Stimulated activated CD4-positive, alpha-beta T cell treated with anti-CD3 and anti-CD28 coated beads, TNF-alpha, amount 100 ng/mL, for 48 hours (primary cell): ENCODE measurements around the gene RNASEH1.
"Not testable (repeated sequence)": the region's sequence is repeated elsewhere in the genome, so short reads cannot be mapped to it uniquely, and the experiment has no call there.

Source experiments
- DNase-seq, 3 donors: peaks; one replicate each; pipeline ENCODE4 v3.0.0-alpha.2; 2020; ENCODE audit warnings: low read depth in 3 of 3

The RNASEH1 gene

GRCh38 chr2:3519255-3520205, 38.6 kb downstream of the RNASEH1 start, which contains the start of gene ADI1:
TSS of gene ADI1 (minus strand) at chr2:3519531. CDS start at chr2:3519487, 44 bp downstream.
- DNase-seq: peak; percentile 67 to 78 (median 72)

GRCh38 chr2:3518496-3519254, 39.5 kb downstream of the RNASEH1 start:
- DNase-seq: peak; percentile 92 to 98 (median 97)

DNA sequence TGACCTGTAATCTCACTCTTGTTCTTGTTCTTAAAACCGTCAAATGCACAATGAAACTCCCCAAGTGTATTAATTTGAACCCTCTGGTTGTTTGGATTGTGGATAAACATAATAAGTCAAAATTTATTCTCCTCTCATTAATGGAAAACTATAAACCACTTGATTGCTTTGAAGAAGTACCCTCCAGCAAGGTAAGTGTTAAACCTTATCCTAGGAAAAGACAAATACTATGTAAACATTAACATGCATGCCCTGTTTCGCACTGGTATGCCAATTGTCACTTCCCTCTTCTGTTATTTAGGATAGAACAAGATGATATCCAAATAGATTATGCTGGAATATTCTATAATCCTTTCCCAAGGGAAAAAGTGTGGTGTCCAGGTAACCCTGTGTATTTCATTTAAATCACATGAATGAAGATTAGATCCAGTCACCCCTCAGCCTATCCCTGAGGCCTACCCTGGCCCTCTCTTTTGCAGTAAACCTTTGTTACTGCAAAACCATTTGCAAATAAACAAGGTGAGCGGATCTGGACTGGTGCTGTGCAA, 40.1 kb downstream of the RNASEH1 start:
- no peak for DNase-seq

DNA sequence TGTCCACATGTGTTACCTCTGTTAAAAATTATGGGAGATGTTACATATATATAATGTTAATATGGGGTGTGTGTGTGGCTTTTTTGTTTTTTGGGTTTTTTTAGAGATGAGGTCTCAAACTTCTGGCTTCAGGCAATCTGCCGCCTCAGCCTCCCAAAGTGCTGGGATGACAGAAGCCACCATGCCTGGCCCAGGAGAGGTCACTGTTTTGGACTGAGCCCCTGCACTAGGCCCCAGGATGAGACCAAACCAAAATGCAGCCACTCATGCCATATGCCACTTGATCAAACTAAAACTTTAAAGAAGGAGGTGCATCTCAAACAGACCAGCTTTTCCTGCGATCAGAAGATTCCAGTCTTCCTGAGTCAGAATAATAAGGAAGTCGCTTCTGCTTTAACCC, 41.3 kb downstream of the RNASEH1 start:
- no peak for DNase-seq

DNA sequence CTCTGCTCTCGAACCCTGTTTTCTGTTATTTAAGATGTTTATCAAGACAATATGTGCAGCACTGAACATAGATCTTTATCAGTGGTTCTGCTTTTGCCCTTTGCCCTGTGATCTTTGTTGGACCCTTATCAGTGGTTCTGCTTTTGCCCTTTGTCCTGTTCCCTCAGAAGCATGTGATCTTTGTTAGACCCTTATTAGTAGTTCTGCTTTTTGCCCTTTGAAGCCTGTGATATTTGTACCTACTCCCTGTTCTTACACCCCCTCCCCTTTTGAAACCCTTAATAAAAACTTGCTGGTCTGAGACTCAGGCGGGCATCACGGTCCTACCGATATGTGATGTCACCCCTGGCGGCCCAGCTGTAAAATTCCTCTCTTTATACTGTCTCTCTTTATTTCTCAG, 42.7 kb downstream of the RNASEH1 start:
- not testable (repeated sequence) for DNase-seq

DNA sequence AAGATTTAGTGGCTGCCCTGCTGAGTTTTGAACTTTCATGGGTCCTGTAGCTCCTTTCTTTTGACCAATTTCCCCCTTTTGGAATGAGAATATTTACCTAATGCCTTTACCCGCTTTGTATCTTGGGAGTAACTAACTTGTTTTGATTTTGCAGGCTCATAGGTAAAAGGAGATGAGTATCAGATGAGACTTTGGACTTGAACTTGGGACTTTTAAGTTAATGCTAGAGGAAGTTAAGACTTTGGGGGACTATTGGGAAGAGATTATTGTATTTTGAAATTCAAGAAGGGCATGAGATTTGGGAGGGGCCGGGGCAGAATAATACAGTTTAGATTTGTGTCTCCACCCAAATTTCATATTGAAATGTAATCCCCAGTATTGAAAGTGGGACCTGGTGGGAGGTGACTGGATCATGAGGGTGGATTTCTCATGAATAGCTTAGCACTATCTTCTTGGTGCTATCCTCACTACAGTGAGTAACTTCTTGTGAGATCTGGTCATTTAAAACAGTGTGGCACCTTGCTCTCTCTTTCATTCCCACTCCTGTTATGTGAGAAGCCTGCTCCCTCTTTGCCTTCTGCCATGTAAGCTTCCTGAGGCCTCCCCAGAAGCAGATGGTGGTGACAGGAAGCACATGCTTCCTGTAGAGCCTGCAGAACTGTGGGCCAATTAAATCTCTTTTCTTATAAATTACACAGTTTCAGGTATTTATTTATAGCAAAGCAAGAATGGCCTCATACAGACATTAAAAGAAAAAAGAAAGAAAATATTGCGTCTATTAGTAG, 44.9 kb downstream of the RNASEH1 start:
- no peak for DNase-seq

DNA sequence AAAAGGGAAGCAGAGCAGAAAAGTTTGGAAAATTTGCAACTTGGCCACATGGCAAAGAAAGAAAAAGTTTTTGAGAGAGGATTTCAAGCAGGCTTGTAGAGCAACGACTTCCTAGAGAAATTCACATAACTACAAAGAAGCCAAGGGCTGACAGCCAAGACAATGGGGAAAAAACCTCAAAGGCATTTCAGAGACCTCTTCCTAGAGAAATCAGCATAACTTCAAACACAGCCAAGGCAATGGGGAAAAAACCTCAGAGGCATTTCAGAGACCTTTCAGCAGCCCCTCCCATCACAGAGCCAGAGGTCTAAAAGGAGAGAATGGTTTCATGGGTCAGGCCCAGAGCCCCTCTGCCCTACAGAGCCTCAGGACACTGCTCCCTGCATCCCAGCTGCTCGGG, 46.0 kb downstream of the RNASEH1 start:
- DNase-seq: no peak

GRCh38 chr2:3505771-3506170, 52.4 kb downstream of the RNASEH1 start:
- DNase-seq: no peak

GRCh38 chr2:3504741-3505140, 53.4 kb downstream of the RNASEH1 start:
- no peak for DNase-seq

GRCh38 chr2:3503483-3503882, 54.6 kb downstream of the RNASEH1 start:
- DNase-seq: no peak

DNA sequence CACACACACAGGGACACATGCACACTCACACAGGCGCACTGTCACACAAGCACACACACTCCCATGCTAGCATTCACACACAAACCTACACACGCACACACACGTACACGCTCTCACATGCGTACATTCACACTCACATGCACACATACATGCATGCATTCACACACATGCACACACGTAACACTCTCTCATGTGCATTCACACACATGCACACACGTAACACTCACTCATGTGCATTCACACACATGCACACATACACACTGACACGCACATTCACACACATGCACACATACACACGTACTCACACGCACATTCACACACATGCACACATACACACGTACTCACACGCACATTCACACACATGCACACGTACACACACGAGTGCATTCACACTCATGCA, 55.1 kb downstream of the RNASEH1 start:
- DNase-seq: no peak

DNA sequence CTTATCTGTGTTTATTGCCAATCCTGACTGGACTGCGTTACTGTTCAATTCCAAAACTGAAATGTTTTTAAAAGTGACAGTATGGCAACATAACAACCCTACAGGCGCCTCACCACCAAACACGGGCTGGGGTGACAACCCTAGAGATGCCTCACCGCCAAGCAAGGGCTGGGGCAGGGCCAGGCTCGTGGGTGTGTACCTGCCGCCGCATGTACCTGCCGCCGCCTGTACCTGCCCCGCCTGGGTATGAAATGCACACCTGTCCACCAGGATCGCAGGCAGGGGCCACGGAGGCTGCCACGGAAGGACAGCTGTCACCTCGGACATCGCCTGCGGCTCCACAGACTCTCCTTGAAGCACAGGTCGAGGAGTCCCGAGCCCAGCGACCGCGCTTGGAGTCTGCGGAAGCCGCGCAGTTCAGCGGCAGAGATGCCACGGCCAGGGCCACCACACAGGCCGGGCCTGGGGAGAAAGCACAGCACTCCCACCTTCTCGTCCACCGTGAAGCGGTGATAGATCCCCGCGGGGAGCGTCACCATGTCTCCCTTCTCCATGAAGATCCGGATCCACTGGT, 57.7 kb downstream of the RNASEH1 start:
- DNase-seq: no peak

DNA sequence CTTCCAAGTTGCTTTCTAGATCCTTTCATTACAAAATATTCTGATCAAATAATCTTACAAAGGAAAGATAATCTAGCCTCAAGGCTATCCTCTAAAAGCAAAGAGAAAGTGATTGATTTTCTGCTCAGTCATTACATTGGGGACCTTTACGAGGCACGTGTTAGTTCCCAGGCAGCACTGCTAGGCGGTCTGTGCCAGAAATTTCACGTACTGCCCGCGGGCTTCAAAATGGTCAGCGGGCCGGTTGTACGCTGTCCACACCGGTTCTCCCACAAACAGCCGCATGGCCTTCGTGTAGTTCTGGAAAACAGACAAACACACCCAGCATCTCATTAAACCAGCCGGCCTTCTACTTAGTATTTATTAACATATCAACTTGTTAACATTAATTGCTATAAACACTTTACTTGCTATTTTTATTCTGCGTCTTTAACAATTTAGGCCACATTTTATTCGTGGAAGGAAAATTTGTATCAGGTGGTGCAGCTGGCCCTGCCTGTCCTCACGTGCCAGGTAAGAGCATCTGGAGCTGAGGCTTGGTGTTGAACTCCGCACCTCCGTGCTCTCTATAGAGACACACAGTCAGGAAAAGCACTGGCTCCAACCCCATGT, 59.2 kb downstream of the RNASEH1 start:
- no peak for DNase-seq

DNA sequence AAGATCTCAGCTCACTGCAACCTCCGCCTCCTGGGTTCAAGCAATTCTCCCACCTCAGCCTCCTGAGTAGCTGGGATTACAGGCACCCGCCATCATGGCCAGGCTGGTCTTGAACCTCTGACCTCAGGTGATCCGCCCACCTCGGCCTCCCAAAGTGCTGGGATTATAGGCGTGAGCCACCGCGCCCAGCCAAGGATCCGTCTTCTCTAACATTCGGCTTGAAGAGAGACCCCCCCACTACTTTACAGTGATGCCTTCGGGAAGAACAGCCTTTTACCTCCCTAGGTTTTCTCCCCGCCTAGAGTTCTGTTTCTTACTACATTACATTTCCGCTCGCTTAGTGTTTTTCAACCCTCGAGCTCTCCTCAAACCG, 61.4 kb downstream of the RNASEH1 start:
- not testable (repeated sequence) for DNase-seq
